Measurements from ENCODE around the gene TMEM63B.

The TMEM63B gene

DNA sequence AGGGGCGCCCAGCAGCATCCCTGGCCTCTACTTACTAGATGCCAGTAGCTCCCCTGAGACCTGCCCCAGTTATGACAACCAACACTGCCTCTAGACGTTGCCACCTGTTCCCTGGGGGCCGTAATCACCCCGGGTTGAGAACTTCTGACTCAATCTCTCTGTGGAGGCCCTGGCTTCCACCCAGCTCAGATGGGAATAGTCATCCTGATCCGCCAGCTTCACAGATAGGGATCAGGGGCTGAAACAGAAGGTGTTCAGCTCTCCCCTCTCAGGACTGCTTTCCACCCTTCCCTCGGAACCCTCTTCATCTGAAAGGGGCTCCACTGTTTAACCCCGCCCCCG, 34.6 kb downstream of the TMEM63B start:
- no peaks in the 10 kb centered on the region for H3K36me3 ChIP-seq
- TF ChIP-seq, protein P1, sequence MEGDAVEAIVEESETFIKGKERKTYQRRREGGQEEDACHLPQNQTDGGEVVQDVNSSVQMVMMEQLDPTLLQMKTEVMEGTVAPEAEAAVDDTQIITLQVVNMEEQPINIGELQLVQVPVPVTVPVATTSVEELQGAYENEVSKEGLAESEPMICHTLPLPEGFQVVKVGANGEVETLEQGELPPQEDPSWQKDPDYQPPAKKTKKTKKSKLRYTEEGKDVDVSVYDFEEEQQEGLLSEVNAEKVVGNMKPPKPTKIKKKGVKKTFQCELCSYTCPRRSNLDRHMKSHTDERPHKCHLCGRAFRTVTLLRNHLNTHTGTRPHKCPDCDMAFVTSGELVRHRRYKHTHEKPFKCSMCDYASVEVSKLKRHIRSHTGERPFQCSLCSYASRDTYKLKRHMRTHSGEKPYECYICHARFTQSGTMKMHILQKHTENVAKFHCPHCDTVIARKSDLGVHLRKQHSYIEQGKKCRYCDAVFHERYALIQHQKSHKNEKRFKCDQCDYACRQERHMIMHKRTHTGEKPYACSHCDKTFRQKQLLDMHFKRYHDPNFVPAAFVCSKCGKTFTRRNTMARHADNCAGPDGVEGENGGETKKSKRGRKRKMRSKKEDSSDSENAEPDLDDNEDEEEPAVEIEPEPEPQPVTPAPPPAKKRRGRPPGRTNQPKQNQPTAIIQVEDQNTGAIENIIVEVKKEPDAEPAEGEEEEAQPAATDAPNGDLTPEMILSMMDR (IDR thresholded peaks at IDR 0.05; ENCODE audit: low read depth, low read length), result no peak
- no peaks in the 10 kb centered on the region for H3K9me3 ChIP-seq (ENCODE audit: severe bottlenecking)
- peak; percentile 57 for DNase-seq
- H3K27me3 ChIP-seq (ENCODE audit: insufficient read depth, low read depth, severe bottlenecking), result no peaks in the 10 kb centered on the region
- H3K27ac ChIP-seq, result peak overlapping the region; percentile 35; the same call in 1 of the 2 replicates
- H3K4me3 ChIP-seq (ENCODE audit: low read depth, low read length), result no peak overlapping the region

DNA sequence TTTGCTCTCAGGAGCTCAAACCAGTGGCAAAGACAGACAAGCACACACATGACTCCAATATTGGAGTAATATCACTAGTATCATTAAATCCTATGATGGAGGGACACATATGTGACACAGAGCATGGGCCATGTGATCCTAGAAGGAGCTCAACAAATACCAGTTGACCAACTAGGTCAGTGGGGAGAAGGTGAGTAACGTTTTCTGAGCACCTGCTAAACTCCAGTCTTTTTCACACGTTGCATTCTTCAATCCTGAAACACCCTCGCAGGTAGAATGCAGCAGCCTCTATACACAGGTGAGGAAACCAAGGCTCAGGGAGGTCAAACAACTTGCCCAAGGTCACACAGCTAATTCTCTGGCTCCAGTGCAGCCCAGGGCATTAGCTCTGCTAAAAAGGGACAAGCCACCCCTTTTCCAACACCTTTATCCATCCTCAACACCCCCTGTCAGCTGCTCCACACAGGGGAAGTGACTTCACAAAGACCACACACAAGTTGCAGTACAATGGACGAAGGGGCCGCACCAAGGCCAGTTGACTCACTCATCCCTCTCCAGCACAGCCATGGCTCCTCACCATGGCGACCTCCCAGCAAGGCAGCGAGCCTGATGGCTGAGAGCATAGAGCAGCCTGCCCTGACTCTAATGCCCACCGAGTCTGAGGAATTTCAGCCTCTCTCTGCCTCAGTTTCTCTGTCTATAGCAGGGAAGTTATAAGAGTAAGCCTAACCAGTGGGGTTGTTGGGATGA, 35.7 kb downstream of the TMEM63B start:
- TF ChIP-seq, protein P1 (IDR thresholded peaks at IDR 0.05; ENCODE audit: low read depth, low read length), result no peak
- H3K9me3 ChIP-seq (ENCODE audit: severe bottlenecking), result no peaks in the 10 kb centered on the region
- H3K27me3 ChIP-seq (ENCODE audit: insufficient read depth, low read depth, severe bottlenecking), result no peaks in the 10 kb centered on the region
- H3K4me3 ChIP-seq (ENCODE audit: low read depth, low read length), result no peak overlapping the region
- H3K36me3 ChIP-seq, result no peaks in the 10 kb centered on the region
- no peak overlapping the region for H3K27ac ChIP-seq
- DNase-seq, result no peak

DNA sequence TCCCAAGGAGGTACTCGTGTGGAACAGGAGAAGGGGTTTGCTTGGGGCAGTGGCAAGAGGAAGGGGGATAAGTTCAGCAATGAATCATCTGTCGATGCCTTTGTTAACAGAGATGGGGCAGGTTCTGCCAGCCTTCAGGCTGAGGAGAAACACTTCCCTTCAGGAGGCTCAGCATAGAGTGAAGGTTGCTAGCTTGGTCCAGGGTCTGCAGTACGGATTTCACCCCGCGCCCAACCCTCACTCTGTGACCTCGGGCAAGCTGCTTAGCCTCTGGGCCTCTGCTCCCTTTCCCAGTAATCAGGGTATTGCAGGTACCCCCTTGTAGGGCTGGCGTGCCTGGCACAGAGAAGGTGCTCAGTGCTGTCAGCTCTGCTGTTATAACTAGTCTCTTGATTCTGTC, 38.8 kb downstream of the TMEM63B start:
- Histone ChIP-seq H3K9me3 (ENCODE audit: severe bottlenecking) (no peaks in the 10 kb centered on the region), H3K27ac (peak overlapping the region; percentile 25), H3K4me3 (ENCODE audit: low read depth, low read length) (no peak overlapping the region), H3K27me3 (ENCODE audit: insufficient read depth, low read depth, severe bottlenecking) (no peaks in the 10 kb centered on the region), H3K36me3 (no peaks in the 10 kb centered on the region)
- TF ChIP-seq, protein P1 (IDR thresholded peaks at IDR 0.05; ENCODE audit: low read depth, low read length), result no peak
- DNase-seq, result no peak

DNA sequence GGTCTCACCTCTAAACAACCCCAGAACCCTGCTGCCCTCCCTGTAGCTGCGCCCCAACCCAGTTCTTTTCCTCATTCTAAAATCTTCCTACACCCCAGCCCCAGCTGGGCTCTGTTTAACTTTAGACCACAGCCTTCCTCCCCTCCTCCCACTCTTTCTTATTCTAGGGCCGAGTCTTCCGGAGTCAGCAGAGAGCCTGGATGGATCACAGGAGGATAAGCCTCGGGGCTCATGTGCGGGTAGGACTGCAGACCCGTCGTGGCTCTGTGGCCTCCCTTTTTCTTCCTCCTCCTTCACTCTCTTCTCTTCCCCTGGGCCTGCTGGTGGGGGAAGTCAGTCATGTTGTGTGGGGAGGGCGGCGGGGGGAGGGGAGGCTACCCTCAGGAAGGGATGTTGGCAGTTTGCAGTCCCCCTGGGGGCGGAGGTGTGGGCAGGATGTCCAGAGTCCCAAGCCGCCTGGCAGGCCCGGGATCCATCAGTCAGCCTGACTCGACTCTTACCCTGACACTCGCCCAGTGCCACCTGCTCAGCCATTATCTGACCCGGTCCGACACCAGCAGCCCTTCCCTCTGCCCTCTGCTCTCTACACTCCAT, 39.3 kb downstream of the TMEM63B start:
- H3K27ac ChIP-seq, result peak overlapping the region; percentile 25
- TF ChIP-seq, protein P1 (IDR thresholded peaks at IDR 0.05; ENCODE audit: low read depth, low read length), result no peak
- no peaks in the 10 kb centered on the region for H3K36me3 ChIP-seq
- DNase-seq, result peak; percentile 61
- H3K4me3 ChIP-seq (ENCODE audit: low read depth, low read length), result no peak overlapping the region
- no peaks in the 10 kb centered on the region for H3K27me3 ChIP-seq (ENCODE audit: insufficient read depth, low read depth, severe bottlenecking)
- H3K9me3 ChIP-seq (ENCODE audit: severe bottlenecking), result no peaks in the 10 kb centered on the region

DNA sequence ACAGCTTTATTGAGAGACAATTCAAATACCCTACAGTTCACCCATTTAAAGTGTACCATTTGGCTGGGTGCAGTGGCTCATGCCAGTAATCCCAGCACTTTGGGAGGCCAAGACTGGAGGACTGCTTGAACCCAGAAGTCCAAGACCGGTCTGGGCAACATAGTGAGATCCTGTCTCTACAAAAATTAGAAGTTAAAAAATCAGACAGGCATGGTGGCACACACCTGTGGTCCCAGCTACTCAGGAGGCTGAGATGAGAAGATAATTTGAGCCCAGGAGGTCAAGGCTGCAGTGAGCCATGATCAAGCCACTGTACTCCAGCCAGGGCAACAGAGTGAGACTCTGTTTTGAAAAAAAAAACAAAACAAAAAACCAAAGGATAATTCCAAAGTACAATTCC, 40.2 kb downstream of the TMEM63B start:
- Histone ChIP-seq H3K4me3 (ENCODE audit: low read depth, low read length) (no peak overlapping the region), H3K27me3 (ENCODE audit: insufficient read depth, low read depth, severe bottlenecking) (no peaks in the 10 kb centered on the region), H3K9me3 (ENCODE audit: severe bottlenecking) (no peaks in the 10 kb centered on the region), H3K36me3 (no peaks in the 10 kb centered on the region), H3K27ac (no peak overlapping the region)
- no peak for DNase-seq
- TF ChIP-seq, protein P1 (IDR thresholded peaks at IDR 0.05; ENCODE audit: low read depth, low read length), result no peak
